OCI-LY1 (cell line): ENCODE data around the gene DIAPH2.

Experiments used
- EZH2 ChIP-seq: fragments of 200-600 bp; sonication (generic), shearing (Covaris generic); IDR thresholded peaks from 2 replicates; pipeline ENCODE4 v1.8.0; 2017; ENCODE audit warnings: borderline replicate concordance, mixed run types, mild to moderate bottlenecking, antibody characterized with exemption, low read length, moderate library complexity, mixed read lengths
- TF ChIP-seq, protein P1 (sequence below): fragments of 200-600 bp; sonication (generic), shearing (Covaris generic); IDR thresholded peaks from 2 replicates; pipeline ENCODE4 v1.5.1; 2017; ENCODE audit warnings: mild to moderate bottlenecking, antibody characterized with exemption, low read length, moderate library complexity, mixed read lengths

DNA sequence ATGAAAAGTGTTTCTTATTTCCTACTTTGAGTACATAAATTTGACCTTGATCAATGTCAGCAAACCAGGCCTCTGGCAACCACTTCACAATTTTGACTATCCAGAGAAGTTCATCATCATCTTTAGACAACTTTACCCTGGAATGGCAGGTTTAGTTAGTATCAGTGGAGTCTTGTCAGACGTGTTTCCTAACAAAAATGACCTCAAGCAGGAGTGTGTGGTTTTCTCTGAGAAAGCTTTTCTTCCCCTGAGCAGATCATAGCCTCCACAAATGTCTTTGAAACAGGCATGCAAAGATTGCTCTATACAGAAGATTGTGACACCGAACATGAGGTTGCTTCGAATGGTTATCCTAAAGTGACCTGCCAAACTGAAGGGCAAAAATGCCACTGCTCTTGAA lies 841.3 kb downstream of the DIAPH2 start:
- TF ChIP-seq, protein P1, sequence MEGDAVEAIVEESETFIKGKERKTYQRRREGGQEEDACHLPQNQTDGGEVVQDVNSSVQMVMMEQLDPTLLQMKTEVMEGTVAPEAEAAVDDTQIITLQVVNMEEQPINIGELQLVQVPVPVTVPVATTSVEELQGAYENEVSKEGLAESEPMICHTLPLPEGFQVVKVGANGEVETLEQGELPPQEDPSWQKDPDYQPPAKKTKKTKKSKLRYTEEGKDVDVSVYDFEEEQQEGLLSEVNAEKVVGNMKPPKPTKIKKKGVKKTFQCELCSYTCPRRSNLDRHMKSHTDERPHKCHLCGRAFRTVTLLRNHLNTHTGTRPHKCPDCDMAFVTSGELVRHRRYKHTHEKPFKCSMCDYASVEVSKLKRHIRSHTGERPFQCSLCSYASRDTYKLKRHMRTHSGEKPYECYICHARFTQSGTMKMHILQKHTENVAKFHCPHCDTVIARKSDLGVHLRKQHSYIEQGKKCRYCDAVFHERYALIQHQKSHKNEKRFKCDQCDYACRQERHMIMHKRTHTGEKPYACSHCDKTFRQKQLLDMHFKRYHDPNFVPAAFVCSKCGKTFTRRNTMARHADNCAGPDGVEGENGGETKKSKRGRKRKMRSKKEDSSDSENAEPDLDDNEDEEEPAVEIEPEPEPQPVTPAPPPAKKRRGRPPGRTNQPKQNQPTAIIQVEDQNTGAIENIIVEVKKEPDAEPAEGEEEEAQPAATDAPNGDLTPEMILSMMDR: no peak
- TF ChIP-seq EZH2: no peak
